GM21360 (cell line): ENCODE results near the gene SPEG.

ENCODE experiments used
- ATAC-seq: cut with Tn5 transposase; IDR thresholded peaks from one replicate; pipeline ENCODE4 v1.9.1; 2021; ENCODE audit warnings: mild to moderate bottlenecking, moderate library complexity; ENCODE audit not compliant: unreplicated experiment

Gene SPEG

GRCh38 chr2:219441451-219442255 is 7.0 kb downstream of the SPEG start:
- ATAC-seq = no peak

DNA sequence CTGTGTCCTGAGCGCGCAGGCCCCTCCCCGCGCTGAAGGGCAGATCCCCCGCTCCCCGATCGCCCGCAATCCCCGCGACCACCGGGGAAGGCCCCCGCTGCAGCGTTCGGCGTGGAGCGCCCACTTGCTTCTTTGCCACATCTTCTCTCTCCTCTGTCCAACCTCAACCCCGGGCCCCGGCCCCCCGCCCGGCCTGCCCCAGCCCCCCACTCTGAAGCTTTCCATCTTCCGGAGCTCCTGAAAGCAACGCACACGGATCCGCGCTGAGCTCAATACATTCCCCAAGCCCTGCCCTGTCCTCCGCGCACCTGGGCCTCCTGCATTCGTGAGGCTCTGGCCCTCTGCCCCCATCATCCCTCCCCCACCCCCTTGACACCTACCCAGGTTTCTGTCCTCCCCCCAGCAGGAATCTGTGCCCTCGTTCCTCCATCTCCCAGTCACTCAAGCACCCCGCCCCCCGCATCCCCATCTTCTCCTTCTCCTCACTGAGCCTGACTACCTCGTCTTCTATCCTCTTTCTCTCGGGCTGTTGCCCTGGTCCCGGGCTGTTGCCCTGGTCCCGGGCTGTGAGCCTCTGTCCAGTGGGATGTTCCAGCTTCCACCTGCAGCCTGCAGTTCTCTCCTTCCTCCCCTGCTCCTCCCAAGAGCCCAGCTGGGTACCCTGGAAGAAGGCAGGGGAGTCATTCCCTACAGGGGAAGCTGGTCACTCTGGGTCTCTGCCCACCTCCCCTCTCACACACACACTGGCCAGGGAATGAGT is 7.8 kb downstream of the SPEG start:
- ATAC-seq = no peak

GRCh38 chr2:219443016-219443696 is 8.5 kb downstream of the SPEG start:
- ATAC-seq = no peak

DNA sequence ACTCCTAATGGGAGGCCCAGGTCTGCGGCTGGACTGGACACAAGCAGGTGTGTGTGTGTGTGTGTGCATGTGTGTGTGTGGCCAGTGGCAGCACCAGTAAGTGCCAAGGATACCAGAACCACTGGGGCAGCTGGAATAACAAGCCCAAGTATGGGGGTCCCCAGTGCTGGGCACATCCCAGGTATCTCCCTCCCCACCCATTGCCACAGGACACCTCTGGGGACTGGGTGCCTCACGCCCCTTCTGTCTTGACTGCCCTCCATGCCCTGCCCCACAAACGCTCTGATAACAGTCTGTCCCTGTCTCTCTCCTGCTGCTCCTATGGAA is 9.0 kb downstream of the SPEG start:
- ATAC-seq = no peak

- no peak for ATAC-seq
These were observed 10.0 kb downstream of the SPEG start for GRCh38 chr2:219444566-219445091.

- ATAC-seq = no peak
These were observed 10.6 kb downstream of the SPEG start for GRCh38 chr2:219445220-219445640.

- no peak for ATAC-seq
These were observed 11.5 kb downstream of the SPEG start for GRCh38 chr2:219446101-219446504.

DNA sequence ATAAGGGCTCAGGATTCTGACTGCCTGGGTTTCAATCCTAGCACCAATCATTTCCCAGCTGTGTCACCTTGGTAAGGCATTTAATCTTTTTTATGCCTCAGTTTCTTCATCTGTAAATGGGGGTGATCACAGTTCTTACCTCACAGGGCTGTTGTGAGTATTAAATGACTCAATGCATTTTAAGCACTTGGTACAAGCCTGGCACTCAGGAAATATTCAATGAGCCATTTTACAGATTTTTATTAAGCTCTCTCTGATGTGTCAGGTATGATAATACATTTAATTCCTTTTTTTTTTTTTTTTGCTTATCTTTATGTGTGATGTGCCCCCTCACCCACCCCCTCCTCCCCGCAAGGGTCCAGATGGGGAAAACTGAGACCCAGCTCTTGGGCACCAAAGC is 12.0 kb downstream of the SPEG start:
- ATAC-seq = no peak

- ATAC-seq = no peak
These were observed 12.8 kb downstream of the SPEG start for GRCh38 chr2:219447242-219448098.

DNA sequence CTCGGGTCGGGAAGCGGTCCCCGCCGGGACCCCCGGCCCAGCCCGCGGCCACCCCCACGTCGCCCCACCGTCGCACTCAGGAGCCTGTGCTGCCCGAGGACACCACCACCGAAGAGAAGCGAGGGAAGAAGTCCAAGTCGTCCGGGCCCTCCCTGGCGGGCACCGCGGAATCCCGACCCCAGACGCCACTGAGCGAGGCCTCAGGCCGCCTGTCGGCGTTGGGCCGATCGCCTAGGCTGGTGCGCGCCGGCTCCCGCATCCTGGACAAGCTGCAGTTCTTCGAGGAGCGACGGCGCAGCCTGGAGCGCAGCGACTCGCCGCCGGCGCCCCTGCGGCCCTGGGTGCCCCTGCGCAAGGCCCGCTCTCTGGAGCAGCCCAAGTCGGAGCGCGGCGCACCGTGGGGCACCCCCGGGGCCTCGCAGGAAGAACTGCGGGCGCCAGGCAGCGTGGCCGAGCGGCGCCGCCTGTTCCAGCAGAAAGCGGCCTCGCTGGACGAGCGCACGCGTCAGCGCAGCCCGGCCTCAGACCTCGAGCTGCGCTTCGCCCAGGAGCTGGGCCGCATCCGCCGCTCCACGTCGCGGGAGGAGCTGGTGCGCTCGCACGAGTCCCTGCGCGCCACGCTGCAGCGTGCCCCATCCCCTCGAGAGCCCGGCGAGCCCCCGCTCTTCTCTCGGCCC is 13.6 kb downstream of the SPEG start:
- no peak for ATAC-seq

DNA sequence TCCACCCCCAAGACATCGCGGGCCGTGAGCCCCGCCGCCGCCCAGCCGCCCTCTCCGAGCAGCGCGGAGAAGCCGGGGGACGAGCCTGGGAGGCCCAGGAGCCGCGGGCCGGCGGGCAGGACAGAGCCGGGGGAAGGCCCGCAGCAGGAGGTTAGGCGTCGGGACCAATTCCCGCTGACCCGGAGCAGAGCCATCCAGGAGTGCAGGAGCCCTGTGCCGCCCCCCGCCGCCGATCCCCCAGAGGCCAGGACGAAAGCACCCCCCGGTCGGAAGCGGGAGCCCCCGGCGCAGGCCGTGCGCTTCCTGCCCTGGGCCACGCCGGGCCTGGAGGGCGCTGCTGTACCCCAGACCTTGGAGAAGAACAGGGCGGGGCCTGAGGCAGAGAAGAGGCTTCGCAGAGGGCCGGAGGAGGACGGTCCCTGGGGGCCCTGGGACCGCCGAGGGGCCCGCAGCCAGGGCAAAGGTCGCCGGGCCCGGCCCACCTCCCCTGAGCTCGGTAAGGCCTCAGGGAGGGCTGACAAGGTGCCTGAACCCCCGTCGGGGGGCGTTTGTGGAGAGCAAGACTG is 14.2 kb downstream of the SPEG start:
- ATAC-seq = no peak

- ATAC-seq = no peak
These were observed 15.0 kb downstream of the SPEG start for GRCh38 chr2:219449609-219450008.

GRCh38 chr2:219451661-219452360 is 17.2 kb downstream of the SPEG start:
- ATAC-seq = no peak

- ATAC-seq = no peak
These were observed 18.0 kb downstream of the SPEG start for GRCh38 chr2:219452361-219453317.

DNA sequence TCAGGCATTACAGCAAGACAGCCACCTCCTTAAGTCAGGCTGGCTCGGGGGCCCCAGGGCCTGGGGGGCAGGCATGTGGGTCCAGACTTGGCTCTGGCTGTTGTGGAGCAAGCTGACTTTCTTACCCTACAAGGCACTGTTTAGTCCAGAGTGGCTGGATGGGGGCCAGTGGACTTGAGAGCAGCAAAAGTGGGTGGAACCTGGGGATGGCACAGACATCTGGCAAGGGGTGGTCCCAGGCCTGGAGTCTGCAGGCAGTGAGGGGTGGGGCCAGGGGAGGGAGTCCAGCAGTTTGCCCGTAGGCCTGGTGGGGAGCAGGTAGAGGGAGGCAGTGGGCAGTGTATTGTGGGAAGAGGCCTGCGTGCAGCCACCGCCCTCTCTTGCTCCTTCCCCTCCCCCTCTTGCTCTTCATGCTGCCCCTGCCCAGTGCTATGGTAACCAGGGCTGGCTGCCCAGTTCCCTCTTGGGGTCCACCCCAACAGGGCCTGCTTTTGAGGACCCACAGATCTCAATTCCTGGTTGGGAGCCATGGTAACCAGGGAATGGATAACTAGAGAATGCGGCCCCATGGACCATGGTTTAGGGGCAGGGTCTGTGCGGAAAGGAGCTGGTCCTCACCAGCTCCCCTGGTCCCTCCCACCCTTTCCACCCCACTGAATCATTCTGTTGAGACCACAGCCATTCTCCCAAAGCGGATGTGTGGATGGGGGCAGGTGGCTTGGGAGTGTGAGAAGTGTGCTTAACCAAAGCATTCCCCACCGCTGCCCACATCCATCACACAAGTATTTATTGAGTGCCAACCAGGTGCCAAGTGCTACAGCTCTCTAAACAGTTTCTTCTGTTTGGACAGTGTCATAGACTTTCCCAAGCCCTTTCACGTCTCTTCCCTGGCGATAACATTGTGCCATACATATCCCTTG is 19.3 kb downstream of the SPEG start:
- ATAC-seq = no peak

- ATAC-seq = no peak
These were observed 20.9 kb downstream of the SPEG start for GRCh38 chr2:219455581-219455980.

- peak; percentile 57 for ATAC-seq
These were observed 23.2 kb downstream of the SPEG start for GRCh38 chr2:219457784-219458369.
